Neutrophil (primary cell): ENCODE data around the gene R3HDM1.

Source experiments
- H3K27ac ChIP-seq: fragments of 200-600 bp; sonication (generic); 2 replicates; pipeline ENCODE4 v1.5.1; 2016; ENCODE audit warnings: mild to moderate bottlenecking, moderate library complexity
- H3K27me3 ChIP-seq: fragments of 200-600 bp; sonication (generic); 2 replicates; pipeline ENCODE4 v1.6.0; 2016; ENCODE audit warnings: mild to moderate bottlenecking
- H3K36me3 ChIP-seq: fragments of 200-600 bp; sonication (generic); 2 replicates; pipeline ENCODE4 v1.5.1; 2017
- H3K4me1 ChIP-seq, 2 experiments: fragments of 200-600 bp in 1 of 2; sonication (generic) in 1 of 2; 1 replicate in 1 of 2; 2 replicates in 1 of 2; pipeline versions ENCODE4 v1.5.1 to v1.6.1; 2013 to 2016; ENCODE audit warnings: low read depth in 1 of 2, low read length in 1 of 2, mild to moderate bottlenecking in 1 of 2, moderate library complexity in 1 of 2; ENCODE audit not compliant: control insufficient read depth in 1 of 2, insufficient read depth in 1 of 2
- H3K4me3 ChIP-seq, 2 experiments: fragments of 200-600 bp in 1 of 2; sonication (generic) in 1 of 2; 1 replicate in 1 of 2; 2 replicates in 1 of 2; pipeline ENCODE4 v1.5.1; 2013 to 2016; ENCODE audit warnings: low read depth in 1 of 2, low read length in 1 of 2, mild to moderate bottlenecking in 1 of 2, moderate library complexity in 1 of 2
- H3K9me3 ChIP-seq: fragments of 200-600 bp; sonication (generic); 2 replicates; pipeline ENCODE4 v1.5.1; 2016
- TF ChIP-seq, protein P1 (sequence below): fragments of 200-600 bp; sonication (generic); IDR thresholded peaks from 2 replicates; pipeline ENCODE4 v1.5.1; 2016; ENCODE audit warnings: antibody characterized with exemption

R3HDM1 gene

DNA sequence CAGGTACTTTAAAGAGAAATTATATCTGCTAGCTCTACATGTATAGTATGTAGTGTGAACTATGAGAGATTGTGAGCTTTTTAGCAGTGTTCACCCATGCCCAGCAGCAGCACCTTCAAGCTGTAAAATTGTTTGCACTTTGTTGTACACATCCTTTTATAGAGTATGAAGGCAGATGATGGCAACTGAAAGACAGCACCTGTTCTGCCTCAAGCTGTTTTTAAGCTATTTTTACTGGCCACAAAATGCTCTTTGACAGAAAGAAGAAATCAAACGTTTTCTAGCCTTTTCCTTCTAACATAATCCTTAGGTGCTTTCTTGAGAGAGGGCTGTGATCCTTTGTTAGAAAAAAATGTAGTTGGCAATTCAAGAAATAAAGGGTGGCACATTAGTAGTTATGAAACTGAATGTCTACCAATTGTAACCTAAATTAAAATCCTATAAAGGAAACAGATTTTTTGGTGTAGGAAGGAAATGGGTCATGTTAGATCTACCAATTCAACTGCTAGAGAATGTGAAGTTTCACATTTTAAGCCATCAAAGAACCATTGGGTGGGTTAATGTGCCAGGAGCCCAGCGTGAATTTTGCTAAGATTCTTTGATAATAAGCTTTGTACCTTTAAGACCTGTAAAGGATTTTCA lies 59.5 kb downstream of the R3HDM1 start:
- TF ChIP-seq, protein P1, sequence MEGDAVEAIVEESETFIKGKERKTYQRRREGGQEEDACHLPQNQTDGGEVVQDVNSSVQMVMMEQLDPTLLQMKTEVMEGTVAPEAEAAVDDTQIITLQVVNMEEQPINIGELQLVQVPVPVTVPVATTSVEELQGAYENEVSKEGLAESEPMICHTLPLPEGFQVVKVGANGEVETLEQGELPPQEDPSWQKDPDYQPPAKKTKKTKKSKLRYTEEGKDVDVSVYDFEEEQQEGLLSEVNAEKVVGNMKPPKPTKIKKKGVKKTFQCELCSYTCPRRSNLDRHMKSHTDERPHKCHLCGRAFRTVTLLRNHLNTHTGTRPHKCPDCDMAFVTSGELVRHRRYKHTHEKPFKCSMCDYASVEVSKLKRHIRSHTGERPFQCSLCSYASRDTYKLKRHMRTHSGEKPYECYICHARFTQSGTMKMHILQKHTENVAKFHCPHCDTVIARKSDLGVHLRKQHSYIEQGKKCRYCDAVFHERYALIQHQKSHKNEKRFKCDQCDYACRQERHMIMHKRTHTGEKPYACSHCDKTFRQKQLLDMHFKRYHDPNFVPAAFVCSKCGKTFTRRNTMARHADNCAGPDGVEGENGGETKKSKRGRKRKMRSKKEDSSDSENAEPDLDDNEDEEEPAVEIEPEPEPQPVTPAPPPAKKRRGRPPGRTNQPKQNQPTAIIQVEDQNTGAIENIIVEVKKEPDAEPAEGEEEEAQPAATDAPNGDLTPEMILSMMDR, result no peak
- Histone ChIP-seq H3K4me1 (no peaks in the 10 kb centered on the region), H3K27ac (no peak overlapping the region), H3K27me3 (no peaks in the 10 kb centered on the region), H3K36me3 (no peaks in the 10 kb centered on the region), H3K9me3 (peaks cover 10% of the 10 kb centered on the region), H3K4me3 (no peak overlapping the region)

DNA sequence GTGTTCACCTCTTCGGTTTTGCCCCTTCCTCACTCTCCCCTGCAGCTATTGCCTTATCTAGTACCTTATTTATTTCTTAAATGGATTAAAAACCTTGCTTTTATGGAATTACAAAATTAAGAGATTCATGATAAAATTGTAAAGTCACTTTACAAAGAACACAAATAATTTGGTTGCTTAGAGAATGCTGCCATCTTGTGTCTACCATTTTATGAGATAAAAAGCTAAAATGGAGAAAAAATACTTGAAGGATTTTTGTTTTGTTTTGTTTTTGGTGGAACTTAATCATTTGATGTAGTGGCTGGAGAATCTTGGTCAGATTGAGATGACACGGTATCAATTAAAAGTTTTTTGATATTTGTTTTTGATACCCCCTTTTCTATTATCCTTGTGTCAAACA lies 69.6 kb downstream of the R3HDM1 start:
- Histone ChIP-seq H3K36me3 (peaks cover 18% of the 10 kb centered on the region), H3K4me1 (no peaks in the 10 kb centered on the region), H3K27ac (no peak overlapping the region), H3K9me3 (no peaks in the 10 kb centered on the region), H3K27me3 (no peaks in the 10 kb centered on the region), H3K4me3 (no peak overlapping the region)
- TF ChIP-seq, protein P1, result no peak

DNA sequence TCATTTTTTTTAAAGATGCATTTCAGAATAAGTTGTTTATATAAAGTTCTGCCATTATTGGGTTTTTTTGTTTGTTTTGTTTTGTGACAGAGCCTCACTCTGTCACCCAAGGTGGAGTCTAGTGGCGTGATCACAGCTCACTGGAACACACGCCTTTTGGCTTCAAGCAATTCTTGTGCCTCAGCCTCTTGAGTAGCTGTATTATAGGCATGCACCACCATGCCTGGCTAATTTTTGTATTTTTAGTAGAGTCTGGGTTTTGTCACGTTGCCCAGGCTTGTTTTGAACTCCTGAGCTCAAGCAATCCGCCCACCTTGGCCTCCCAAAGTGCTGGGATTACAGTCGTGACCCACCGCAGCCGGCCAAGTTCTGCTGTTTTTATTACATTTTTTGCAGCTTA lies 72.3 kb downstream of the R3HDM1 start:
- H3K27ac ChIP-seq, result no peak overlapping the region
- H3K27me3 ChIP-seq, result no peaks in the 10 kb centered on the region
- H3K9me3 ChIP-seq, result no peaks in the 10 kb centered on the region
- peaks cover 20% of the 10 kb centered on the region for H3K36me3 ChIP-seq
- TF ChIP-seq, protein P1, result no peak
- no peaks in the 10 kb centered on the region for H3K4me1 ChIP-seq
- H3K4me3 ChIP-seq, result no peak overlapping the region

DNA sequence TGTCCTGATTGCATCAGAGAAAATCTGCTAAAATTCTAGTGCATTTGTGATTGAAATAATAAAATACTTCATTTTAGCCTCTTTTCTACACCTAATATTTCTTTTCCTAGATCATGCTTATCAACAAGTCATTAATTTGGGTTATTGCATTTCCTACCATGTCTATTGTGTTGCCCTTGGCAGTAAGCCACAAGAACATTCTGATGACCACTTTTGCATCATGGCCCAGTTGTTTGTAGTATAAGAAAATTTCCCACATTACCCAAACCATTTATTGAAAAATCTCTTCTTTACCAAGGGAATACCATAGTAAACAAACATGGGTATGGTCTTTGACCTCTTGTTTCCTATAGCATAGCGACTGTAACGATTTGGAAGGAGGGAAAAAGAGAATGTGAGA lies 76.3 kb downstream of the R3HDM1 start:
- Histone ChIP-seq H3K4me1 (no peaks in the 10 kb centered on the region), H3K36me3 (peaks cover 18% of the 10 kb centered on the region), H3K4me3 (no peak overlapping the region), H3K27ac (no peak overlapping the region), H3K9me3 (no peaks in the 10 kb centered on the region), H3K27me3 (no peaks in the 10 kb centered on the region)
- TF ChIP-seq, protein P1, result no peak

DNA sequence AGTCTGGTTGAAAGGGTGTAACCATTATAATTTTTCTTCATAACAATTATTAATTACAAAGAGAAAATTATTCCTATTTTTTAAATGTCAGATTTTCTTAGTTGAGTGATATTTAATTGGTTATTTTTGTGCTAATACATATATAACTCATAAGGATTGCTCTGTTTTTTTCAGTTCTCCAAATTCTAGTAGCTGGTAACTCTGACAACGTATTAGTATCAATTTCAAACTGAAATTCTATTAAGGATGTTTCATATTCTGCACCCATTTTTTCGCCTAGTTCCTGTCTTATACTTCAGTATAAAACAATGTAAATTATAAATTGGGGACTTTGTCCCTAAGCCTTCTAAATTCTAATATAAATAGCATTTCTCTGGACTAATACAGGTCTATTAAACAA lies 81.0 kb downstream of the R3HDM1 start:
- H3K4me3 ChIP-seq, result no peak overlapping the region
- no peaks in the 10 kb centered on the region for H3K4me1 ChIP-seq
- no peaks in the 10 kb centered on the region for H3K27me3 ChIP-seq
- H3K9me3 ChIP-seq, result no peaks in the 10 kb centered on the region
- no peaks in the 10 kb centered on the region for H3K36me3 ChIP-seq
- TF ChIP-seq, protein P1, result no peak
- no peak overlapping the region for H3K27ac ChIP-seq
